GM23338 (cell line): ENCODE results near the gene SH3D19. TPM values are rescaled to one million over a fixed set of nuclear protein-coding genes. Genes with fewer than 3 reads are reported as not detected.

Source experiments
- ATAC-seq: fragments of 200-7000 bp; cut with Tn5 transposase; 3 replicates; pipeline ENCODE4 v1.9.1; 2020
- DNase-seq: peaks from one replicate; pipeline ENCODE4 v3.0.0-alpha.2; 2015; ENCODE audit warnings: low spot score
- H2AFZ ChIP-seq: fragments of 200-600 bp; sonication (generic); 2 replicates; pipeline ENCODE4 v1.8.0; 2016; ENCODE audit warnings: antibody characterized with exemption, mild to moderate bottlenecking, moderate library complexity
- H3F3A ChIP-seq: fragments of 200-600 bp; sonication (generic); replicated peaks from 2 replicates; pipeline ENCODE4 v1.8.0; 2017; ENCODE audit warnings: antibody characterized with exemption, mixed run types, low read depth
- H3K27ac ChIP-seq: fragments of 200-600 bp; sonication (generic); 2 replicates; pipeline ENCODE4 v1.6.1; 2016; ENCODE audit warnings: low read depth
- H3K27me3 ChIP-seq: fragments of 200-600 bp; sonication (generic); 2 replicates; pipeline ENCODE4 v1.8.0; 2016; ENCODE audit warnings: mild to moderate bottlenecking, mixed run types, moderate library complexity; ENCODE audit not compliant: insufficient read depth
- H3K36me3 ChIP-seq: fragments of 200-600 bp; sonication (generic); 2 replicates; pipeline ENCODE4 v1.8.0; 2016; ENCODE audit warnings: mild to moderate bottlenecking; ENCODE audit not compliant: insufficient read depth
- H3K4me1 ChIP-seq: fragments of 200-600 bp; sonication (generic); 2 replicates; pipeline ENCODE4 v1.8.0; 2016; ENCODE audit warnings: mild to moderate bottlenecking, moderate library complexity; ENCODE audit not compliant: insufficient read depth
- H3K4me2 ChIP-seq: fragments of 200-600 bp; sonication (generic); 2 replicates; pipeline ENCODE4 v1.7.1; 2017; ENCODE audit warnings: mixed run types
- H3K4me3 ChIP-seq: fragments of 200-600 bp; sonication (generic); 2 replicates; pipeline ENCODE4 v1.6.1; 2016; ENCODE audit warnings: mixed run types
- H3K79me2 ChIP-seq: fragments of 200-600 bp; sonication (generic); replicated peaks from 2 replicates; pipeline ENCODE4 v1.8.0; 2017; ENCODE audit warnings: mild to moderate bottlenecking; ENCODE audit not compliant: insufficient read depth
- H3K9me2 ChIP-seq: fragments of 200-600 bp; sonication (generic); 2 replicates; pipeline ENCODE4 v1.8.0; 2017; ENCODE audit not compliant: insufficient read depth
- H4K20me1 ChIP-seq: fragments of 200-600 bp; sonication (generic); replicated peaks from 2 replicates; pipeline ENCODE4 v1.8.0; 2017; ENCODE audit warnings: mild to moderate bottlenecking; ENCODE audit not compliant: insufficient read depth
- H3K27ac Mint-ChIP-seq: 2 replicates; pipeline ENCODE4 v1.8.0; 2020; ENCODE audit warnings: inconsistent platforms, mild to moderate bottlenecking, moderate library complexity, mixed read lengths
- H3K27me3 Mint-ChIP-seq: 3 replicates; pipeline ENCODE4 v1.8.0; 2022; ENCODE audit warnings: low read depth, mild to moderate bottlenecking, moderate library complexity, mixed read lengths, inconsistent platforms; ENCODE audit not compliant: insufficient read depth, poor library complexity
- H3K36me3 Mint-ChIP-seq: 3 replicates; pipeline ENCODE4 v1.8.0; 2021; ENCODE audit warnings: low read depth, mild to moderate bottlenecking, inconsistent platforms, moderate library complexity, mixed read lengths
- H3K4me1 Mint-ChIP-seq: 3 replicates; pipeline ENCODE4 v1.8.0; 2020; ENCODE audit warnings: mild to moderate bottlenecking, inconsistent platforms, mixed read lengths
- H3K4me3 Mint-ChIP-seq: 3 replicates; pipeline ENCODE4 v1.8.0; 2021; ENCODE audit warnings: moderate library complexity, mild to moderate bottlenecking, inconsistent platforms, mixed read lengths
- H3K9me3 Mint-ChIP-seq: 3 replicates; pipeline ENCODE4 v1.8.0; 2020; ENCODE audit warnings: moderate library complexity, mild to moderate bottlenecking, inconsistent platforms, mixed read lengths
- ETS1 ChIP-seq: IDR thresholded peaks from 2 replicates; pipeline ENCODE4 v1.6.1; 2016; ENCODE audit warnings: antibody characterized with exemption
- EZH2 ChIP-seq: fragments of 200-600 bp; sonication (generic); IDR thresholded peaks from one replicate; pipeline ENCODE4 v1.8.0; 2017; ENCODE audit warnings: antibody characterized with exemption, mild to moderate bottlenecking, low read depth; ENCODE audit not compliant: unreplicated experiment
- EZH2phosphoT487 ChIP-seq: fragments of 200-600 bp; sonication (generic); IDR thresholded peaks from one replicate; pipeline ENCODE4 v1.8.1; 2018; ENCODE audit warnings: antibody characterized with exemption; ENCODE audit not compliant: unreplicated experiment
- JUNB ChIP-seq: IDR thresholded peaks from one replicate; pipeline ENCODE4 v1.6.1; 2016; ENCODE audit warnings: antibody characterized with exemption; ENCODE audit not compliant: unreplicated experiment
- NANOG ChIP-seq: IDR thresholded peaks from 2 replicates; pipeline ENCODE4 v1.6.1; 2016; ENCODE audit warnings: antibody characterized with exemption, borderline replicate concordance
- POLR2AphosphoS5 ChIP-seq: IDR thresholded peaks from 2 replicates; pipeline ENCODE4 v1.6.1; 2016; ENCODE audit warnings: antibody characterized with exemption, low read depth
- REST ChIP-seq: IDR thresholded peaks from one replicate; pipeline ENCODE4 v1.6.1; 2018; ENCODE audit warnings: antibody characterized with exemption; ENCODE audit not compliant: unreplicated experiment
- STAT1 ChIP-seq: IDR thresholded peaks from one replicate; pipeline ENCODE4 v1.6.1; 2016; ENCODE audit warnings: antibody characterized with exemption; ENCODE audit not compliant: unreplicated experiment
- ZNF114 ChIP-seq: fragments of 250-450 bp; sonication (Bioruptor Pico); IDR thresholded peaks from 2 replicates; pipeline ENCODE4 v1.5.0; 2020; ENCODE audit warnings: mild to moderate bottlenecking, moderate library complexity
- ZNF331 ChIP-seq: fragments of 250-450 bp; sonication (Bioruptor Pico); IDR thresholded peaks from 2 replicates; pipeline ENCODE4 v1.5.0; 2020; ENCODE audit warnings: low read depth, mild to moderate bottlenecking, moderate library complexity
- polyA plus RNA-seq: library from polyadenylated mRNA; unstranded; fragments of >200 nt; fragmentation: Nextera tagmentation; extraction: Ambion mirVana; gene quantifications from 2 replicates; pipeline ENCODE4 v1.2.1, GENCODE V29; 2016
- total RNA-seq: library from RNA; depleted of rRNA; stranded (reverse); fragments of >200 nt; shearing (Covaris generic); gene quantifications from 2 replicates; pipeline ENCODE4 v1.2.3, GENCODE V29; 2014
- TF ChIP-seq, protein P1 (sequence below): fragments of 250-450 bp; sonication (Bioruptor Pico); IDR thresholded peaks from 2 replicates; pipeline ENCODE4 v1.5.0; 2020; ENCODE audit warnings: mild to moderate bottlenecking, moderate library complexity

Gene SH3D19
- total and polyA plus RNA-seq, 2 experiments from 2014 or later, result 25.3 to 57.4 TPM

DNA sequence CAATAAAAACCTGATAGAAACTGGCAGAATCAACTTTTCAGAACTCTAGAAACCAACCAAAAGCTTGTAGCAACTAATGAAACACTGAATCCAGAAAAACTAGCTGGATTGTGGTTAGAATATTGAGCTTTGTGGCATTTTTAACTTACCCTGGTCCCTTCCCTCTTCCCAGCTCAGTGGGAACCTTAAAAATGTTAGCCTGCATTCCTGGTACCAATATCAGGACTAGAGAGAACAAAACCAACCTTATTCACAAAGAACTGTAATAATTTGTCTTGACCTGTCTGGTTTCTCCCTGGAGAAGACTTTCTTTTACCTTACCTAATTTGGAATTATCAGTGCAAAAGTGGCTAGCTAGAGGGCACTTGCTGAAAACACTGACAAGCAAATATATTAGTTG is 21.2 kb downstream of the SH3D19 start (continued):
- TF ChIP-seq, protein P1, sequence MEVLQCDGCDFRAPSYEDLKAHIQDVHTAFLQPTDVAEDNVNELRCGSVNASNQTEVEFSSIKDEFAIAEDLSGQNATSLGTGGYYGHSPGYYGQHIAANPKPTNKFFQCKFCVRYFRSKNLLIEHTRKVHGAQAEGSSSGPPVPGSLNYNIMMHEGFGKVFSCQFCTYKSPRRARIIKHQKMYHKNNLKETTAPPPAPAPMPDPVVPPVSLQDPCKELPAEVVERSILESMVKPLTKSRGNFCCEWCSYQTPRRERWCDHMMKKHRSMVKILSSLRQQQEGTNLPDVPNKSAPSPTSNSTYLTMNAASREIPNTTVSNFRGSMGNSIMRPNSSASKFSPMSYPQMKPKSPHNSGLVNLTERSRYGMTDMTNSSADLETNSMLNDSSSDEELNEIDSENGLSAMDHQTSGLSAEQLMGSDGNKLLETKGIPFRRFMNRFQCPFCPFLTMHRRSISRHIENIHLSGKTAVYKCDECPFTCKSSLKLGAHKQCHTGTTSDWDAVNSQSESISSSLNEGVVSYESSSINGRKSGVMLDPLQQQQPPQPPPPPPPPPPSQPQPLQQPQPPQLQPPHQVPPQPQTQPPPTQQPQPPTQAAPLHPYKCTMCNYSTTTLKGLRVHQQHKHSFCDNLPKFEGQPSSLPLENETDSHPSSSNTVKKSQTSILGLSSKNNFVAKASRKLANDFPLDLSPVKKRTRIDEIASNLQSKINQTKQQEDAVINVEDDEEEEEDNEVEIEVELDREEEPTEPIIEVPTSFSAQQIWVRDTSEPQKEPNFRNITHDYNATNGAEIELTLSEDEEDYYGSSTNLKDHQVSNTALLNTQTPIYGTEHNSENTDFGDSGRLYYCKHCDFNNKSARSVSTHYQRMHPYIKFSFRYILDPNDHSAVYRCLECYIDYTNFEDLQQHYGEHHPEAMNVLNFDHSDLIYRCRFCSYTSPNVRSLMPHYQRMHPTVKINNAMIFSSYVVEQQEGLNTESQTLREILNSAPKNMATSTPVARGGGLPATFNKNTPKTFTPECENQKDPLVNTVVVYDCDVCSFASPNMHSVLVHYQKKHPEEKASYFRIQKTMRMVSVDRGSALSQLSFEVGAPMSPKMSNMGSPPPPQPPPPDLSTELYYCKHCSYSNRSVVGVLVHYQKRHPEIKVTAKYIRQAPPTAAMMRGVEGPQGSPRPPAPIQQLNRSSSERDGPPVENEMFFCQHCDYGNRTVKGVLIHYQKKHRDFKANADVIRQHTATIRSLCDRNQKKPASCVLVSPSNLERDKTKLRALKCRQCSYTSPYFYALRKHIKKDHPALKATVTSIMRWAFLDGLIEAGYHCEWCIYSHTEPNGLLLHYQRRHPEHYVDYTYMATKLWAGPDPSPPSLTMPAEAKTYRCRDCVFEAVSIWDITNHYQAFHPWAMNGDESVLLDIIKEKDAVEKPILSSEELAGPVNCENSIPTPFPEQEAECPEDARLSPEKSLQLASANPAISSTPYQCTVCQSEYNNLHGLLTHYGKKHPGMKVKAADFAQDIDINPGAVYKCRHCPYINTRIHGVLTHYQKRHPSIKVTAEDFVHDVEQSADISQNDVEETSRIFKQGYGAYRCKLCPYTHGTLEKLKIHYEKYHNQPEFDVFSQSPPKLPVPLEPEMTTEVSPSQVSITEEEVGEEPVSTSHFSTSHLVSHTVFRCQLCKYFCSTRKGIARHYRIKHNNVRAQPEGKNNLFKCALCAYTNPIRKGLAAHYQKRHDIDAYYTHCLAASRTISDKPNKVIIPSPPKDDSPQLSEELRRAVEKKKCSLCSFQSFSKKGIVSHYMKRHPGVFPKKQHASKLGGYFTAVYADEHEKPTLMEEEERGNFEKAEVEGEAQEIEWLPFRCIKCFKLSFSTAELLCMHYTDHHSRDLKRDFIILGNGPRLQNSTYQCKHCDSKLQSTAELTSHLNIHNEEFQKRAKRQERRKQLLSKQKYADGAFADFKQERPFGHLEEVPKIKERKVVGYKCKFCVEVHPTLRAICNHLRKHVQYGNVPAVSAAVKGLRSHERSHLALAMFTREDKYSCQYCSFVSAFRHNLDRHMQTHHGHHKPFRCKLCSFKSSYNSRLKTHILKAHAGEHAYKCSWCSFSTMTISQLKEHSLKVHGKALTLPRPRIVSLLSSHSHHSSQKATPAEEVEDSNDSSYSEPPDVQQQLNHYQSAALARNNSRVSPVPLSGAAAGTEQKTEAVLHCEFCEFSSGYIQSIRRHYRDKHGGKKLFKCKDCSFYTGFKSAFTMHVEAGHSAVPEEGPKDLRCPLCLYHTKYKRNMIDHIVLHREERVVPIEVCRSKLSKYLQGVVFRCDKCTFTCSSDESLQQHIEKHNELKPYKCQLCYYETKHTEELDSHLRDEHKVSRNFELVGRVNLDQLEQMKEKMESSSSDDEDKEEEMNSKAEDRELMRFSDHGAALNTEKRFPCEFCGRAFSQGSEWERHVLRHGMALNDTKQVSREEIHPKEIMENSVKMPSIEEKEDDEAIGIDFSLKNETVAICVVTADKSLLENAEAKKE (CRISPR knock-in tag), result no peak
- TF ChIP-seq NANOG (no peak), POLR2AphosphoS5 (no peak), JUNB (no peak)

DNA sequence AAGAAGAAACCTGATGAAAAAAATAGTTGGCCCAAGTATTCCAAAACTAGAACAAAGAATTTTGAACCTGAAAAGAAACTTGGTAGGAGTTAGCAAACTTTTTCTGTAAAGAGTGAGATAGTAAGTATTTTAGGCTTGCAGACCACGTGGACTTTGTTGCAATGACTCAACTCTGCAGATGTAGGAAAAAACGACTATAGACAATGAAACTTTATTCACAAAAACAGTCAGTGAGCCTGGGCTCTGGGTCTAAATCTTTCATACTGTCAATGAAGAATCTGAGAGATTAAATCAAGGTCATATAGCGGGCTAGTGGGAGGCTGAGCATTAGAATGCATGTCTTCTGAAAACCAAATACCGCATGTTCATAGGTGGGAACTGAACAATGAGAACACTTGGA is 23.0 kb downstream of the SH3D19 start:
- H3F3A ChIP-seq, result no peaks in the 10 kb centered on the region
- peaks cover 96% of the 10 kb centered on the region for H3K79me2 ChIP-seq
- no peaks in the 10 kb centered on the region for H3K27me3 Mint-ChIP-seq
- peaks cover 27% of the 10 kb centered on the region for H3K4me1 ChIP-seq
- no peak overlapping the region for H3K27ac ChIP-seq
- H3K9me3 Mint-ChIP-seq, result no peaks in the 10 kb centered on the region
- H3K4me2 ChIP-seq, result no peak overlapping the region
- no peaks in the 10 kb centered on the region for H3K36me3 ChIP-seq
- DNase-seq (no peak), ATAC-seq (no peak)
- H3K4me3 ChIP-seq, result no peak overlapping the region
- no peak overlapping the region; the same call in 2 of the 3 replicates for H3K4me3 Mint-ChIP-seq
- H3K27ac Mint-ChIP-seq, result no peak overlapping the region
- no peaks in the 10 kb centered on the region for H3K9me2 ChIP-seq
- H3K36me3 Mint-ChIP-seq, result peaks cover 7% of the 10 kb centered on the region
- no peak overlapping the region for H2AFZ ChIP-seq
- no peaks in the 10 kb centered on the region for H3K27me3 ChIP-seq
- peaks cover 9% of the 10 kb centered on the region; the same call in 1 of the 2 replicates for H4K20me1 ChIP-seq
- H3K4me1 Mint-ChIP-seq, result peaks cover 38% of the 10 kb centered on the region
- TF ChIP-seq ZNF114 (no peak), ETS1 (no peak), JUNB (no peak), REST (no peak), EZH2 (no peak), NANOG (no peak), EZH2phosphoT487 (no peak), ZNF331 (CRISPR knock-in tag) (no peak), STAT1 (no peak)
